BJ (cell line): ENCODE results near the gene WDR37. TPM values are rescaled to one million over a fixed set of nuclear protein-coding genes. Genes with fewer than 3 reads are reported as not detected.

ENCODE experiments used
- CTCF ChIA-PET: fragments of 350-600 bp; formaldehyde crosslinking; extraction: SDS; loops from one replicate; lab custom pipeline; 2021; ENCODE audit warnings: antibody characterized with exemption, inconsistent platforms; lab: Yijun Ruan, JAX
- POLR2A ChIA-PET: fragments of 300-600 bp; sonication (Branson Sonifier 250); formaldehyde crosslinking; extraction: SDS; loops from one replicate; lab custom pipeline; 2021; ENCODE audit warnings: antibody characterized with exemption; lab: Charles Lee
- DNase-seq: peaks from one replicate; pipeline ENCODE4 v3.0.0-alpha.2; 2011; ENCODE audit warnings: low read depth
- H3K27me3 ChIP-seq: 2 replicates; pipeline ENCODE4 v1.6.0; 2011; ENCODE audit warnings: low read length; ENCODE audit not compliant: control insufficient read depth, insufficient read depth
- H3K36me3 ChIP-seq: 2 replicates; pipeline ENCODE4 v1.5.1; 2011; ENCODE audit warnings: low read length; ENCODE audit not compliant: control insufficient read depth, insufficient read depth
- H3K4me3 ChIP-seq: 2 replicates; pipeline ENCODE4 v1.5.1; 2011; ENCODE audit warnings: low read depth, mild to moderate bottlenecking, control low read depth, low read length
- polyA plus RNA-seq: library from polyadenylated mRNA; depleted of rRNA; stranded (reverse); fragments of >200 nt; gene quantifications from 2 replicates; pipeline ENCODE4 v1.2.3, GENCODE V29; 2011
- TF ChIP-seq, protein P1 (sequence below): IDR thresholded peaks from 2 replicates; pipeline ENCODE4 v1.5.1; 2011; ENCODE audit warnings: low read depth, mild to moderate bottlenecking, control low read depth, inconsistent platforms, low read length, moderate library complexity; ENCODE audit not compliant: insufficient read depth

Gene WDR37
- polyA plus RNA-seq, 1 experiment: 12.7 TPM

DNA sequence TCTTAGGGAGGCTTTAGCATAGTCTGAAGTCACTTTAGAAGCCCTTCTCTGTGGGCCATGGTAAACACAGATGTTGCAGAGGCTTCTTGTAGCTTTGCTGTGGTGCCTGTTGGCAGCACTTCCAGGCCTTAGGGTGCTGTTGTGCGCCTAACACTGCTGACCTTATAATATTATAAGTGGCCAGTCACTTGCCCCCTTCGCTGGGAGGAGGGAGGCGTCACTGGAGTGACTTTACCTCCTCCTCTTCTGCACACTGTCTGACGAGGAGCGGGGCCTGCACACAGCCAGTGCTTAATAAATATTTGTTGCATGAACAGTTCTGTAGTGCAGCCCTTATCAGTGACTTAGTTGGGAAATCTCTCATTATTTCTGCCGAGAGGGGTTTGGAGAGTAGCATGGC, 63.3 kb downstream of the WDR37 start:
- Histone ChIP-seq H3K36me3 (peaks cover 23% of the 10 kb centered on the region), H3K27me3 (no peaks in the 10 kb centered on the region), H3K4me3 (no peak overlapping the region)
- POLR2A ChIA-PET: no interaction called here
- CTCF ChIA-PET: interaction anchor here (1.0 kb wide), 1 partner anchor 10 kb away, joined by 5 read pairs; no protein-coding TSS in a partner anchor
- no peak for DNase-seq
- TF ChIP-seq, protein P1, sequence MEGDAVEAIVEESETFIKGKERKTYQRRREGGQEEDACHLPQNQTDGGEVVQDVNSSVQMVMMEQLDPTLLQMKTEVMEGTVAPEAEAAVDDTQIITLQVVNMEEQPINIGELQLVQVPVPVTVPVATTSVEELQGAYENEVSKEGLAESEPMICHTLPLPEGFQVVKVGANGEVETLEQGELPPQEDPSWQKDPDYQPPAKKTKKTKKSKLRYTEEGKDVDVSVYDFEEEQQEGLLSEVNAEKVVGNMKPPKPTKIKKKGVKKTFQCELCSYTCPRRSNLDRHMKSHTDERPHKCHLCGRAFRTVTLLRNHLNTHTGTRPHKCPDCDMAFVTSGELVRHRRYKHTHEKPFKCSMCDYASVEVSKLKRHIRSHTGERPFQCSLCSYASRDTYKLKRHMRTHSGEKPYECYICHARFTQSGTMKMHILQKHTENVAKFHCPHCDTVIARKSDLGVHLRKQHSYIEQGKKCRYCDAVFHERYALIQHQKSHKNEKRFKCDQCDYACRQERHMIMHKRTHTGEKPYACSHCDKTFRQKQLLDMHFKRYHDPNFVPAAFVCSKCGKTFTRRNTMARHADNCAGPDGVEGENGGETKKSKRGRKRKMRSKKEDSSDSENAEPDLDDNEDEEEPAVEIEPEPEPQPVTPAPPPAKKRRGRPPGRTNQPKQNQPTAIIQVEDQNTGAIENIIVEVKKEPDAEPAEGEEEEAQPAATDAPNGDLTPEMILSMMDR: no peak

DNA sequence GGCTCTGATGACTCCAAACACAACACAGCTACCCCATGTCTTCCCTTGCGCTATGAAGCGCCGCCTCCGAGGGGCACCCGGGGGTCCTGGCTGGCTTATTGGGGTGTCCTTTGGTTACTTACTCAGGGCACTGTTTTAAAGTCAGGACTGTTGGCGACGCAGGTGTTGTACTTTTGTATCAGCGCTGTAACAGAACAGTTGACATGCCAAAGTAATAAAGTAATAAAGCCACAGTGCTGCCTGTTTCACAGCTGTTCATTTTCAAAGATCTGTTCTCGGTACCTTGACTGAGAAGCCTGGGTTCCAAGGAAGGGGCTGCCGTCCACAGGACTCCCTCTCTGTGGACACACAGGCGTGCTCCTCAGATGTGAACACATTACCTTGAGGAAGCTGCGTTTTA, 64.1 kb downstream of the WDR37 start:
- TF ChIP-seq, protein P1: no peak
- POLR2A ChIA-PET: no interaction called here
- H3K4me3 ChIP-seq: no peak overlapping the region
- CTCF ChIA-PET: no interaction called here
- H3K27me3 ChIP-seq: no peaks in the 10 kb centered on the region
- H3K36me3 ChIP-seq: peaks cover 20% of the 10 kb centered on the region
- DNase-seq: no peak

DNA sequence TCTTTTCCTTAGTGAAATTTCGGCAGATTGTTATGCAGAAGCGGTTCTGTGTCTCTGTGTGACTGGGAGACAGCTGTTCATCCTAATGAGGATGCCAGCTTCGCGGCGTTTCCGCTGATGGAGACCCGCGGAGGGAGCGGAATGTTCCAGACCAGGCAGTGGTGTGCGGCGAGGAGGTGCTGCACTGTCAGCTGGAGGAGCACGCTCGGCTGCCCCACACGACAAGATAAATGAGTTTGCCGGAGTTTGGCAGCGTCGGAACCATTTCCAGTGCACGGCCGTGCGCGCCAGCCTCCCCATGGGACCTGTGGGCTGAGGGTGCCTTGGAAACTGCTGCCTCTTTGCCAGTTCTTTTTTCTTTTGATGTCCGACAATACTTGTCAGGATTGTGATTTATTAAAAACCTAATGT, 64.6 kb downstream of the WDR37 start:
- no peak for DNase-seq
- H3K4me3 ChIP-seq: no peak overlapping the region
- TF ChIP-seq, protein P1: no peak
- H3K36me3 ChIP-seq: peaks cover 20% of the 10 kb centered on the region
- CTCF ChIA-PET: no interaction called here
- POLR2A ChIA-PET: no interaction called here
- no peaks in the 10 kb centered on the region for H3K27me3 ChIP-seq

DNA sequence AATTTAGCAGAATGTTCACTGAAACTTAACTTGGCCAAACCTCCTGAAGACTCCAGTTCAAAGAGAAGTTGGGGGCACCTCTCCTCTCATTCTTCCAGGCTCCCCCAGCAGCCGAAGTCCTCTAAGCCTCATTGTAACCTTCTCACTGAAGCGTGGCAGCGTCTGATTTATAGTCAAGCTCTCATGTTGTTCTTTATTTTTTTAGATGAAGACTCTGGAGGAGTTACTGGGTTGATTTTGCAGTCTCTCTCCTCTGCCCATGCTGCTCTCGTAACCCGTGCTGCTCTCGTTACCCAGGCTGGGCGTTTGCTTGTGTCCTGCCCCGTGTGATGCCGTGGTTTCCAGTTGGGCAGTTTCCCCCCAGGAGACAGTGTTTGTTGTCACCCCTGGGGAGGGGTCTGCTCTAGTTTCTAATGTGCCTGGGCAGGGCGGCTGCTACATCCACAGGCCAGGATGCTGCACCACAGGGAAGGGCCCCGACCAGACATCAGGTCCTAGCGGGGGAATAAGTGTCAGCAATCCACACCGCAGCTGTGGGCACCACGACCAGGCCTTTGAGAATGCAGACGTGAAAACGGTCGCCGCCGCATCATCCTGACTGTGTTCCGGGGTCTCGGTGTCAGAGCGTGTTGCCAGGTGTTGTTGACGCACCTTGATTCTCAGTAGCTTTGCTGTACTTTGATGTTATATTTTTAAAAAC, 65.2 kb downstream of the WDR37 start:
- ChIA-PET POLR2A (no interaction called here), CTCF (no interaction called here)
- Histone ChIP-seq H3K27me3 (no peaks in the 10 kb centered on the region), H3K36me3 (peaks cover 21% of the 10 kb centered on the region), H3K4me3 (no peak overlapping the region)
- TF ChIP-seq, protein P1: no peak
- DNase-seq: no peak

DNA sequence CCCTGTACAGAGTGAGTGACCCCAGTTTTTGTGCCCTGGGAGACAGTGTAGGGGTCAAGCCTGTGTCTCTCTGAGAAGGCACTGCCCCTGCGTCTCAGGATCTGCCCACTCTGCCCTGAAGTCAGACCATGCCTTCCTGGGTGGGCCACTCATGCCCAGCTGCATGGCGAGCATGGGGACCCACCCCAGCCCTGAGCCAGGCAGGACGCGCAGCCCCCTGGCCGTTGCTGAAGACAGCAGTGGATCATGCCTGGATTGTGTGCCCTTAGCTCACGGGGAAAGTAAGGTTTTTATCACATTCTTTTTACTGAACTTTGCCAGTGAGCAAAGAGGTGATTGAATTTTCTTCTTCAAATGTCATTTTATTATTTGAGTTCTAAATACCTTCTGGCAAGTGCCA, 66.2 kb downstream of the WDR37 start:
- CTCF ChIA-PET: no interaction called here
- no peak for DNase-seq
- H3K4me3 ChIP-seq: no peak overlapping the region
- TF ChIP-seq, protein P1: no peak
- peaks cover 20% of the 10 kb centered on the region for H3K36me3 ChIP-seq
- no peaks in the 10 kb centered on the region for H3K27me3 ChIP-seq
- POLR2A ChIA-PET: no interaction called here
